Measurements from ENCODE around the gene TSNAXIP1. TPM values are rescaled to one million over a fixed set of nuclear protein-coding genes. Genes with fewer than 3 reads are reported as not detected.

TSNAXIP1 gene
- total and polyA plus RNA-seq, 10 of the 15 experiments (the other 5 are each of a cell fraction or from before 2014, with no cell fraction given): 0.09 to 0.63 (median 0.37) TPM; not detected in 1

GRCh38 chr16:67841816-67842508 lies 35.3 kb downstream of the TSNAXIP1 start, which contains the start of gene THAP11 (continued):
- peak; percentile 36 for TF ChIP-seq E4F1 (IDR thresholded peaks at IDR 0.05; ENCODE audit: borderline replicate concordance, partially characterized antibody)
- TF ChIP-seq CREB1 (IDR thresholded peaks at IDR 0.05; ENCODE audit: low read depth): peak; percentile 80
- no peak for TF ChIP-seq KLF5 (IDR thresholded peaks at IDR 0.05; ENCODE audit: partially characterized antibody)
- no peak for TF ChIP-seq ZNF622 (IDR thresholded peaks at IDR 0.05)
- TF ChIP-seq NRF1 (conservative IDR thresholded peaks at IDR 0.05; ENCODE audit: low read depth, low read length): peak; percentile 90
- TF ChIP-seq RB1 (IDR thresholded peaks at IDR 0.05; ENCODE audit: borderline replicate concordance): peak; percentile 28; the same call in 1 of the 2 replicates
- TF ChIP-seq ELK1 (IDR thresholded peaks at IDR 0.05; ENCODE audit: low read depth, low read length): peak; percentile 73; the same call in 1 of the 2 replicates
- TF ChIP-seq CHD2 (IDR thresholded peaks at IDR 0.05; ENCODE audit: borderline replicate concordance, low read depth, low read length): peak; percentile 73; the same call in 1 of the 2 replicates
- TF ChIP-seq SMAD5 (IDR thresholded peaks at IDR 0.05; ENCODE audit: low read depth): no peak
- peak; percentile 49 for TF ChIP-seq DPF2 (IDR thresholded peaks at IDR 0.05)
- no peak; the same call in 1 of the 2 replicates for TF ChIP-seq ZNF24 (IDR thresholded peaks at IDR 0.05)
- 0 out of 3 replicates have a peak, but pooled peaks have one; percentile 55 for TF ChIP-seq POU2F2 (IDR thresholded peaks at IDR 0.05; ENCODE audit: borderline replicate concordance, low read depth, low read length)
